GM18868 (cell line): ENCODE measurements around the gene GPC2.
A peak's percentile ranks its signal among the peaks of the same experiment; 100 is the strongest.
"Not testable (repeated sequence)": the region's sequence is repeated elsewhere in the genome, so short reads cannot be mapped to it uniquely, and the experiment has no call there.

Experiments
- ATAC-seq: cut with Tn5 transposase; IDR thresholded peaks from one replicate; pipeline ENCODE4 v1.9.1; 2021; ENCODE audit warnings: mild to moderate bottlenecking, moderate library complexity; ENCODE audit not compliant: unreplicated experiment

Gene GPC2

DNA sequence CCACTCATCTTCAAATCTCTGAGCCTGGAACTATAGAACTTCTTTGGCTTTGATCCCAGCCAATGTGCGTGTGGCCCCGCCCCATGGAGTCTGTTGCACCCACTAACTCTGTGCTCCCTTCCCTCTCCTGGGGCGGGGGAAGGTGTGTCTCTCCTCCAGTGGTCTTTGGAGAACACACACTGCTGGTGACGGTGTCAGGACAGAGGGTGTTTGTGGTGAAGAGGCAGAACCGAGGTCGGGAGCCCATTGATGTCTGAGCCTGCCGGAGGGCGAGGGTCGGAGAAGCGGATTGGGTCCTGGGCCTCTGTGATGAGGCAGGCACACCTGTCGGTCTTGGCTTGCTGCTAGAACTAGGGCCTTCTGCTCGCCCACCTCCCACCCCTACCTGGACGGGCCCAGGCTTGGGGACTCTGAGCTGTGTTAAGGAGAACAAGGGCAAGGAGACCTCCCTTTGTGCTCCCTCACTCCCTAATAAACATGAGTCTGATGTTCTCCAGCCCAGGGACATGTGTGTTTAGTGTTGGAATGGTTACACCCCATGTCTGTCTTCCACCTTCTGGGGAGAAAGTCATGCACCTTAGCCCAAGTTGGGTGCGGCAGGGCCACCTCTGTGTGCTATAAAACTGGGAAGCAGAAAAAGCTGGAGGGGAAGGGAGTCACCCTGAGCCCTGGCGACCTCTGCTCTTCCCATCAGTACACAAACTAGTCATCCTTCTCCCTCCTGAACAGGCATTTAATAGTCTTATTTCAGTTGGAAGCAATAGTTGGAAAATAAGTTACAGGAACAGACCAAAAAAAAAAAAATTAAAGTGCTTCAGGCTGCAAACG is 23.3 kb downstream of the GPC2 start:
- ATAC-seq: no peak

DNA sequence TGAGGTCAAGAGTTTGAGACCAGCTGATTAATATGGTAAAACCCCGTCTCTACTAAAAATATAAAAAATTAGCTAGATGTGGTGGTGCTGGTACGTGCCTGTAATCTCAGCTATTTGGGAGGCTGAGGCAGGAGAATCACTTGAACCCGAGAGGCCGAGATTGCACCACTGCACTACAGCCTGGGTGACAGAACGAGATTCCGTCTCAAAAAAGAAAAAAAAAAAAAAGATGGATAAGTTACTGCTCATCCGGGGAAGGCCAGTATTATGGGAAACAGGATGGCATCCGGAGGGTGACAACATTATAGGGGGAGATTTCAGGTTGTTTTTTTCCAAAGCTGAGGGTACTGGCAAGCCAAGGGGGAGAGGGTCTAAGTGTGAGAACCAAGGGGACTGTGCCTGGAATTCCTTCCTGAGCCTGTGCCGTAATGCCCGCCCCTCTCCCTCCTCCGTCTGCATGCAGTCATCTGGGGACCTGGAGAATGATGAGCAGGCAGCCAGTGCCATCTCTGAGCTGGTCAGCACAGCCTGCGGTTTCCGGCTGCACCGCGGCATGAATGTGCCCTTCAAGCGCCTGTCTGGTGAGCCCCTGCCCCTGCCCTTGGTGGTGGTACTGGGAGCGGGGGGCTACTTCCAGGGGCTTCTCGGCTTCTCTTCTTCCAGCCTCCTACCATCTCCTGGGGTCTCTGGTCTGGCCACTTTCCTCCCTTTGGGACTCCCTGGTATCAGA is 24.1 kb downstream of the GPC2 start:
- ATAC-seq: no peak

DNA sequence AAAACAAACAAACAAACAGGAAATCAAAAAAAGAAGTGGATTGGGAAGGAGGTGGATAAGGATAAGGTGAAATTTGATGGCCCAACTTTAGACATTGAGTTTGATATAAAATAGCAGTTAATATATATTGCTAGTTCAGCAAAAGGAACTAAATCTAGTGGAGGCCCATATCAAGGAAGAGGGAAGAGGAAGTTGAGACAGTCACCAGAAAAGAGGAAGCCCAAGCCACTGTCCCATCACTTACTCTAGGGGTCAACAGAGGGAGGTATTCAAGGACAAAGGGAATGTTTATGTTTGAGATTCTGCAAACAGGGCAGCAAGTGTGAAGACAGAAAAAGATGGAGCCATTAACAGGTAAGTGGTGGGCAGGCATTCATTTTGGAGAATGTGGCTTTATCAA is 24.8 kb downstream of the GPC2 start:
- no peak for ATAC-seq

DNA sequence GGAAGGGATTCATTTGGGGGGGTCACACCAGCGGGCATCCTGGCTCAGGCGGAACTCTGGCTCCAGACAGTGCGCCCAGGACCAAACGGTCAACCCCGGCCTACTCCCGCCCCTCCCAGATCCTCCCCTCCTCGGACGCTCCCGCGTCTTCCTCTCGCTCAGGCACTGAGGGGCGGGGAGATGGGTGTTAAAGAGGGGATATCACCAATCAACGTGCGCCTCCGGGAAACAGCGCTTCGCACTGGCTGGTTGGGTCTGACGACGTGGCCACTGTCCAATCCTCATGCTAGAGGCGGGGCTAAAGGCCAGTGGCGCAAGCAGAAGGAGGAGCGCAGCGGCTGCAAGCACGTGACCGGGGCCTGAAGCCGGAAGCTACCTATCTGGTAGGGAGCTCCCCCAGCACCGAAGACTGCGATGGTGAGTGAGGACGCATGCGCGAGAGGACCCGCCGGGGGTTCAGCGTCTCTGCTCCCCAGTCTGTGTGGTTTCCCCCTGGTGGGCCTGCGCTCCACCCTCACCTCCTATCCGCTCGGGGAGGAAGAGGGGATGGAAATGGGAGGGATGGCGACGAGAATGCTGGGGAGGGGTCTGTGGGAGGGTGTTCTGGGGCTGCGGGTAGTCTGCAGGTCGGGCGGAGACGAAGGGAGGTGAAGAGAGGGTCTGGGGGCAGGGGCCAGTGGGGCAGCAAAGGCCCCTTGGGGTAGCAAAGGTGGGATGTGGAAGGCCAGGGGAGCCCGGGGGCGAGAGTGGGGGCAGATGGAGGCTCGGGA is 28.4 kb downstream of the GPC2 start, which contains the start of gene LAMTOR4:
Gene LAMTOR4 (plus strand): TSS at position 360 of the 770 bp plus-strand sequence. CDS start 55 bp downstream, at position 415.
- ATAC-seq: peak; percentile 98

DNA sequence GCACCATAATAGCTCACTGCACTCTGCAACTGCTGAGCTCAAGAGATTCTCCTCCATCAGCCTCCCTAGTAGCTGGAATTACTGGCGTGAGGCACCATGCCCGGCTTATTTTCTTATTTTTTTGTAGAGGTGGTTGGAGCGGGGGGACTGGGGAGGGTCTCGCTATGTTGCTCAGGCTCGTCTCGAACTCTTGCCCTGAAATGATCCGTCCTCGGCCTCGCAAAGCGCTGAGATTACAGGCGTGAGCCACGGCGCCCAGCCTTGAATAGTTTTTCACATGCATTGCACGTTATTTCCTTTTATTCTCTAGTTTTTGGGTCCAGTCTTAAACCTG is 29.0 kb downstream of the GPC2 start:
- no peak for ATAC-seq

DNA sequence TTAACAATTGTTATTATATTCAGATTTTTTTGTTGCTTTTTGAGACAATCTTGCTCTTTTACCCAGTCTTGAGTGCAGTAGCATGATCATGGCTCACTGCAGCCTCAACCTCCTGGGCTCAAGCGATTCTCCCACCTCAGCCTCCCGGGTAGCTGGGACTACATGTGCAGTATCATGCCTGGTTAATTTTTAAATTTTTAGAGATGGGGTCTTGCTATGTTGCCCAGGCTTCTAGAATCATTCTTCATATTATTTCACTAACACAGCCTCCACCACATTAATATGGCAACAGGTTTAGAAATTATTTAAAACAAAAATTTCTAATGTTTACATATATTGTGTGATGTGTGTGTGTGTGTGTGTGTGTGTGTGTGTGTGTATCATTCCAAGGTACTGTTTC is 29.9 kb downstream of the GPC2 start:
- no peak for ATAC-seq

DNA sequence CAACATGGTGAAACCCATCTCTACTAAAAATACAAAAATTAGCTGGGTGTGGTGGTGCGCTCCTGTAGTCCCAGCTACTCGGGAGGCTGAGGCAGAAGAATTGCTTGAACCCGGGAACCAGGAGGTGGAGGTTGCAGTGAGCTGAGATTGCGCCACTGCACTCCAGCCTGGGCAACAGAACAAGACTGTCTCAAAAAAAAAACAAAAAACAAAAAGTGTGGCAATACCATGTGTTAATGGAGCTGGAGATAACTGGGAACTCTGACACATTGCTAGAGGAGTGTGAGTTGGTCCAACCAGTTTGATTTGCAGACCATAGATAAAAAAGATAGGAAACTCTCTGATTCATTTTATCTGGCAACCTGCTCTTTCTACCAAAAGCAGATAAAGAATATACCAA is 30.8 kb downstream of the GPC2 start:
- not testable (repeated sequence) for ATAC-seq

DNA sequence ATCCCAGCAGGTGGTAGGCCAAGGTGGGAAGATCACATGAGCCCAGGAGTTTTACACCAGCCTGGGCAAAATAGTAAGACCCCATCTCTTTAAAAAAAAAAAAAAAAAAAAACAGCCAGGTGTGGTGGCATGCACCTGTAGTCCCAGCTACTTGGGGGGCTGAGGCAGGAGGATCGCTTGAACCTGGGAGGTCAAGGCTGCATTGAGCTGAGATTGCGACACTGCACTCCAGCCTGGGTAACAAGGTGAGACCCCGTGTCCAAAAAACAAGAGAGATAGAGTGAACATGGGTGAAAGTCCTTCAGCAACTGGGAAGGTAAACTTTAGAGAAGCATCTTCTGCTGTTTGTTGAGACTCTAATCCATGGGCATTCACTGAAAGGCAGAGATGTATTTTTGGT is 34.7 kb downstream of the GPC2 start:
- ATAC-seq: no peak

DNA sequence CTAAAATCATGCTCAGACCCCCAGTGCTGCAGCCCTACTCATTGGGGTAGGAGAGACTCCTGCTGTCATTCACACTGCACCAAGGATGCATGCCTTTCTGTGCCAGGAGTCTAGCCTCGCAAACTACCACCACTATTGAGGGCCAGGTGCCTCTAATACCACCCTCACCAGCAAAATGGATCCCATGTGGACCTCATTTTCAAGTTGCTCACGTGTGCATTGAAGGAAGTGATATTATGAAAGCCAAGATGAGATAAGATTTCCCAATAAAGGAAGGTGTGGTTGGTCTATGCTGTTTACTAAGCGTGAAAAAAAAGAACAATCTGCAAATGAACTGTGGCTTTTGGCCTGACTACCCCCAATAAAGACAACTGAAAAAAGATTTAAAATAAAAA is 35.6 kb downstream of the GPC2 start:
- ATAC-seq: no peak

DNA sequence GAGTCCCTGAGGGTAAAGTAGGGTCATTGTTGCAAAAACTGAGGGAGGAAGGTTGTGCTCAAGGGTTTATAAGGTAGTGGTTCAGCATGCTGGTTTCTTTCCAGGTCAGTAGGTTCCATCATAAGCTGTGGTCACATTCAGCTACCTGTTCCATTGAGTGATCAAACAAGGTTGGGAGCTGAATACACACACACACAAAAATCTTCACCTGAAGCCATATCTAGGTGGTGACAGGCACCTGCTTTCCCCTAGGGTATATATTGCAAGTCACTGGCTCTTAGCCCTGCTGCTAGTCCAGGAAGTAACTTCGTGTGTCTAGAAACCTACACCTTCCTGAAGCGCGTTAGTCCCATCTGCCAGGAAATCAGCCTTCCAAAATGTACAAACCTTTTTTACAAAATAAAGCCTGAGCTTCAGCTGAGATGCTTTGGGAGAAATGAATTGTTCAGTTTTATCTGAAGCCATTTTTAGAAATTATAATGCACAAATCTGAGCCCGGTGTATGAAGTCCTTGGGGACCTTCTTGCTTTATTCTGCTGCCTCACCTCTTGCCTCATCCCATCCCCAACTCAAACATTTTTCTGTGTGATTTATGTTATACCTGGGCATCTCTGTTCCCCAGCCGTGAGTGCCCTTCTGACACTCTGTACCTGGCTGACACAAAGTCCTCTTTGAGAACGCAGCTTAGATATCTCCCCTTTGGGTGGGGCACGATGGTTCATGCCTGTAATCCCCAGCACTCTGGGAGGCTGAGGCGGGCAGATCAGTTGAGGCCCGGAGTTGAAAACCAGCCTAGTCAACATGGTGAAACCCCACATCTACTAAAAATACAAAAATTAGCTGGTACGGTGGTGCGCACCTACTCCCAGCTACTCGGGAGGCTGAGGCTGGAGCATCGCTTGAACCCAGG is 39.1 kb downstream of the GPC2 start:
- no peak for ATAC-seq

DNA sequence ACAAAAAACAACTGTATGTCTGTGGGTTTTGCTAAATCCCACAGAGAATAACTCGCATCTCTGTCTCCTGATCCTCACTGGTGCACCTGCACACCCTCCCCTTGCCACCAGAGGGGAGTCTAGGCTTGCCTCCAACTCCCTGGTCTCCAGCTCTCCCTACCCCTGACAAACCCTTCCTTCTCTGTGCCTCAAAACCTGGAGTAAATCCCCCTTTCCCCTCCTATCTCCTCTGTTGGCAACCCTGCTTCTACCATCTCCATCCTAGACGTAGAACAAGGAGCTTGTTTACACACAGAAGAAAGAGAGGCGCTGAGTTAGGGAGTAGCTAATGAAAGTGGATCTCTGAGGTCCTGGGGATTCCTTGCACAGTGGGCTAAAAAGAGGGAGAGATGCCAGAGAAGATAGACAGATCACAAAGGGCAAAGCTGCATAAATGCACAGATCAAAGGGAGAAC is 44.5 kb downstream of the GPC2 start:
- peak; percentile 50 for ATAC-seq

DNA sequence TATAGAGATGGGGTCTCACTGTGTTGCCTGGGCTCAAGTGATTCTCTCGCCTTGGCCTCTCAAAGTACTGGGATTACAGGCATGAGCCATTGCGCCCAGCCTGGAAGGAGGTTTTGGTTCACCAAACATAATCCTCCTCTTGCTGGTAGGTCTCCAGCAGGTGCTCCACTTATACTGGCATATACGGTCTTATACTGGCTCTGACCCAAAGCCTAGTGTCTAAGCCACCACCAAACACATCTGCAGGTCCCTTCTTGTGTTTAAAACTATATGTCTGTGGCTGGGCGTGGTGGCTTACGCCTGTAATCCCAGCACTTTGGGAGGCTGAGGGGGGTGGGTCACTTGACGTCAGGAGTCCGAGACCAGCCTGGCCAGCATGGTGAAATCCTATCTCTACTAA is 45.1 kb downstream of the GPC2 start:
- no peak for ATAC-seq

DNA sequence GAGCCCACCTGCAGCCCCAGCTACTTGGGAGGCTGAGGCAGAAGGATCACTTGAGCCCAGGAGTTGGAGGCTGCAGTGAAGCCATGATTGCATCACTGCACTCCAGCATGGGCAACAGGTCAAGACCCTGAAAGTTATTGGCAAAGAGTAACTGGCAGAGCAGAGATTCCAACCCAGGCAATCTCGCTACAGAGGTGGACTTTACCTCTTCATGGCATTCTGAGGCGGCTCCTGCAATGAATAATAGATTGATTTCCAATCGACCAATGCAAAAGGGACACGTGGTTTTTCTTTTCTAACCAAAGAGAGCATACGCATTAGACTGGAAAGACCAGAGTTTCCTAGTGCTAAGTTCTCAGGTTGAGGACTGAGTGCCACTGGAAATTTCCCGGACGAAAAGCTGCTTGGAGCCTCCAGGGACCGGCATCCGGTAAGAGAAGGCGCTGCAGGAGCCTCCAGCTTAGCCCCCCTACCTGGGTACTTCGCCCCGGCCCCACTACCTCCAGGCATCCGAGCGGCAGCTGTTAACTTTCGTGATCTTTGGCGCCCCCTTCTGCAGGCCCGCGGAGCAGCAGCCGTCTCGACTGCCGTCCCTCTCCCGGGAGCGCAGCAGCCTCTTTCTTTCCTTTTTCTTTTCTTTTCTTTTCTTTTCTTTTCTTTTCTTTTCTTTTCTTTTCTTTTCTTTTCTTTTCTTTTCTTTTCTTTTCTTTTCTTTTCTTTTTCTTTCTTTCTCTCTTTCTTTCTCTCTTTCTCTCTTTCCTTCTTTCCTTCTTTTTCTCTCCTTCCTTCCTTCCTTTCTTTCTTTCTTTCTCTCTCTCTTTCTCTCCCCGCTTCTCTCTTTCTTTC is 46.4 kb downstream of the GPC2 start:
- no peak for ATAC-seq

DNA sequence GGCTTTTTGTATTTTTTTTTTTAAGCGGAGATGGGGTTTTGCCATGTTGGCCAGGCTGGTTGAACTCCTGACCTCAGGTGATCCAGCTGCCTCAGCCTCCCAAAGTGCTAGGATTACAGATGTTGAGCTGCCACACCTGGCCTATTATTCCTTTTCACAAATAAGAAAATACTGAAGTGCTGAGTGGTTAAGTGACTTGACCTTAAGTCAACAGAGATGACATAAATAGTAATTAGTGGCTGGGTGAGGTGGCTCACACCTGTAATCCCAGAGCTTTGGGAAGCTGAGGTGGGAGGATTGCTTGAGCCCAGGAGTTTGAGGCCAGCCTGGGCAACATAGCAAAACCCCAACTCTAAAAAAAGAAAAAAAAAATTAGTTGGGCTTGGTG is 47.0 kb downstream of the GPC2 start:
- ATAC-seq: not testable (repeated sequence)

DNA sequence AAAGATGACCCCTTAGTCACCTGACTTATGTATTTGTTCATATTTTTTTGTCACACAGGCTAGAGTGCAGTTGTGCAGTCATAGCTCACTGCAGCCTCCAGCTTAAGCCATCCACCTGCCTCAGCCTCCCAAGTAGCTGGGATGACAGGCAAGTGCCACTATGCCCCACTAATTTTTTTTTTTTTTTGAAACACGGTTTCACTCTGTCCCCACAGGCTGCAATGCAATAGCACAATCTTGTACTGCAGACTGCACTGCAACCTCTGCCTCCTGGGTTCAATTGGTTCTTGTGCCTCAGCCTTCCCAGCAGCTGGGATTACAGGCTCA is 48.6 kb downstream of the GPC2 start:
- no peak for ATAC-seq

DNA sequence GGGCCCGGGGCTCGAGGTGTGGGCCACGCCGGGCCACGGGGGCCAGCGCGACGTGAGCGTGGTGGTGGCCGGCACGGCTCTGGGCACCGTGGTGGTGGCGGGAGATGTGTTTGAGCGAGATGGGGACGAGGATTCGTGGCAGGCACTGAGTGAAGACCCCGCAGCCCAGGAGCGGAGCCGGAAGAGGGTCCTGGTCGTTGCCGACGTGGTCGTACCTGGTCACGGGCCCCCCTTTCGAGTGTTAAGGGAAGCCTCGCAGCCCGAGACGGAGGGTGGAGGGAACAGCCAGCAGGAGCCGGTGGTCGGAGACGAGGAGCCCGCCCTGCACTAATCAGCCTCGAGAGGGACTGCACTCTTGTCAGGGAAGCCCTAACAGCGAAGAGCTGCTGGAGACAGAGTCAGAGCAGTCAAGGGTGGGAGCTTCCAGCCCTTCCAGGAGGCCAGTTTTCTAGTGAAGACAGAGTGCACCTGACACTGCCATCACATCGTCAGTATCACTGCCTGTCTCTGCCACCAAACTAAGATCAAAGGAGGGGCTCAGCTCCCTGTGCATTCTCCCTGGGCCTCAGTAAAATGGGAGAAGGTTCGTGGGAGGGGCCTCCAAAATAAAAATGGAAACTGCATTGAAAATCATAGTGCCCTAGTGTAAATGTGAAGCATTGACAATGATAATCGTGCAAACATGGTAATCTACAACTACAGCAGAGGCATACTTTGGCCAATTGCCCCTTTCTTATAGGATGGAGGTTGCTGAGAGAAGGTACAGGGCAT is 49.1 kb downstream of the GPC2 start:
- ATAC-seq: peak; percentile 10

DNA sequence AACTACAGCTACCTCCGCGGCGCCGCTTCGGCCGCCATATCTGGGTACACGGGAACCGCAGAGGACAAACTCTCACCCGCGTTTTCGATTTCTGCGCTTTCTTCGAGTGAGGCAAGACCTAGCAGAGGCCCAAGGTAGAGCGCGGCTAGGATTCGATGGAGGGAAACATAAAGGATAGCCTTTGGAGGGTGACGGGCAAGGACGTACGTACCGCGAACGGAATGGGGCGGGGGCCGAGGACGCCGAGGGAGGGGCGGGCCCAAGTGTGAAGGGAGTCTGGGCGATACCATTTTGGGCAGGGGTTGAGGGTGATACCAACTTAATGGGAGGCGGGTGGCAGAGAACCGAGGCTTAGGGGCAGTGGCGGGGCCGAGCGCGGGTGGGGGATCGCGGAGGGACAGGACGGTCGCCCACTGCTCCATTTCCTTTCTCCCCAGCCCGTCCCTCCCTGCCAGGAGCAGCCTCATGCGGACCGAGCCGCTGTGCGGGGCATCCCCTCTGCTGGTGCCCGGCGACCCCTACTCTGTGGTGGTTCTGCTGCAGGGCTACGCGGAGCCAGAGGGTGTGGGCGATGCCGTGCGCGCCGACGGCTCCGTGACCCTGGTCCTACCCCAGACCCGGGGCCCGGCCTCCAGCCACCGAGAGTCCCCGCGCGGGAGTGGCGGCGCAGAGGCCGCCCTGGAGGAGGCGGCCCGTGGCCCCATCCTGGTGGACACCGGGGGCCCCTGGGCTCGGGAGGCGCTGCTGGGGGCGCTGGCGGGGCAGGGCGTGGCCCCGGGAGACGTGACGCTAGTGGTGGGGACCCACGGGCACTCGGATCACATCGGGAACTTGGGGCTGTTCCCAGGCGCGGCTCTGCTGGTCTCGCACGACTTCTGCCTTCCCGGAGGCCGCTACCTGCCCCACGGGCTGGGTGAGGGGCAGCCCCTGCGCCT is 50.0 kb downstream of the GPC2 start, which contains the start of gene MBLAC1:
Gene MBLAC1 (plus strand): TSS at position 37 of the 935 bp plus-strand sequence. CDS start 429 bp downstream, at position 466.
- ATAC-seq: peak; percentile 61
